ENCODE results near the gene MINDY4B. TPM values are rescaled to one million over a fixed set of nuclear protein-coding genes. Genes with fewer than 3 reads are reported as not detected.

Gene MINDY4B
- total RNA-seq, 4 donors from 2014 or later: not detected

DNA sequence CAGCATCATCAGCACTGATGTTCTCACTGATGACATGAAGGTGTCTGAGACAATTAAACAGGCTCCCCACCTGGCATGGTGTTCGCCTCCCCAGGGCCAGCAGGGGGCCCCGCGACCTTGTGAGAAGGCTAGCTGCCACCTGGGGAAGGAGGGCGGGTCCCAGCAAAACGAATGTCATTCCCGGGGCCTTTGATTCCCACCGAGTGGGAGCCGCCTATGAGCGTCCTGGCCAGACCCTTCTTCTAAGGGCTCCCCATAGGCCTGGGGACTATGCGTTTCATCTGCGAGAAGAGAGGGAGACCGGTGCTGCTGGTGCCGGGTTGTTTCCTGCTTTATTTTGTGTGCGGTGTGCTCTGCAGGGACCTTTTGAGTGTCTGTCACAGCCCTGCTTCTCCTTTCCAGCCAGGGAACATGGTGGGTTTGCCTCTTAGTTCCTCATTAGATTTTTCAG lies 20.5 kb upstream of the MINDY4B start:
- no peaks in the 10 kb centered on the region for H3K36me3 ChIP-seq
- no peaks in the 10 kb centered on the region for H3K9me3 ChIP-seq
- peak overlapping the region; percentile 12 for H3K4me3 ChIP-seq
- 23% methylated on average over 3 of the region's 14 CpGs for WGBS
- H3K27ac ChIP-seq: no peak overlapping the region
- TF ChIP-seq POLR2AphosphoS5 (IDR thresholded peaks at IDR 0.05): no peak
- TF ChIP-seq, protein P1, sequence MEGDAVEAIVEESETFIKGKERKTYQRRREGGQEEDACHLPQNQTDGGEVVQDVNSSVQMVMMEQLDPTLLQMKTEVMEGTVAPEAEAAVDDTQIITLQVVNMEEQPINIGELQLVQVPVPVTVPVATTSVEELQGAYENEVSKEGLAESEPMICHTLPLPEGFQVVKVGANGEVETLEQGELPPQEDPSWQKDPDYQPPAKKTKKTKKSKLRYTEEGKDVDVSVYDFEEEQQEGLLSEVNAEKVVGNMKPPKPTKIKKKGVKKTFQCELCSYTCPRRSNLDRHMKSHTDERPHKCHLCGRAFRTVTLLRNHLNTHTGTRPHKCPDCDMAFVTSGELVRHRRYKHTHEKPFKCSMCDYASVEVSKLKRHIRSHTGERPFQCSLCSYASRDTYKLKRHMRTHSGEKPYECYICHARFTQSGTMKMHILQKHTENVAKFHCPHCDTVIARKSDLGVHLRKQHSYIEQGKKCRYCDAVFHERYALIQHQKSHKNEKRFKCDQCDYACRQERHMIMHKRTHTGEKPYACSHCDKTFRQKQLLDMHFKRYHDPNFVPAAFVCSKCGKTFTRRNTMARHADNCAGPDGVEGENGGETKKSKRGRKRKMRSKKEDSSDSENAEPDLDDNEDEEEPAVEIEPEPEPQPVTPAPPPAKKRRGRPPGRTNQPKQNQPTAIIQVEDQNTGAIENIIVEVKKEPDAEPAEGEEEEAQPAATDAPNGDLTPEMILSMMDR (IDR thresholded peaks at IDR 0.05): peak in 1 of 2 donors; percentile 38
- no peaks in the 10 kb centered on the region for H3K27me3 ChIP-seq
- H3K4me1 ChIP-seq: peaks cover 3% of the 10 kb centered on the region
- no peak for DNase-seq (ENCODE audit: low spot score in 2 of 2)

DNA sequence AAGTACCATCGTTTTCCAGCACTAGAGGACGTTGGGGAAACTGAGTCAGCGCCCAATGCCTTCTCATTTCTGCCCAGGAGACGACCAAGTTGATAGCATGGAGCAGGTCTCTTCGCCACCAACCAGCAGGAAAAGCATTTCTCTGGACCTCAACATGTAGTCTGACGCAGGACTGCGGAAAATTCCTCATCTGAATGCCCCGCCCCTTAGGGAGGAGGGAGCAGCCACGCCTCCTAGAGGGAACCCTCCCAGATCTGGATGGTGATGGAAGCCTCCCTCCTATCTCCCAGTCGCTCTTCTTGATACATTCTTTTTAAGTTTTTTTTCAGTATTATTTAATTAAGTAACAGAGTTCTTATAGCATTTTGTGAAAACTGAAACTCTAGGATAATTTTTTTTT lies 17.4 kb upstream of the MINDY4B start:
- Histone ChIP-seq H3K4me1 (peaks cover 3% of the 10 kb centered on the region), H3K27me3 (peaks cover 4% of the 10 kb centered on the region), H3K9me3 (no peaks in the 10 kb centered on the region), H3K4me3 (no peak overlapping the region), H3K36me3 (no peaks in the 10 kb centered on the region), H3K27ac (no peak overlapping the region)
- 74% methylated on average over 10 of the region's 10 CpGs for WGBS
- no peak for DNase-seq (ENCODE audit: low spot score in 2 of 2)
- TF ChIP-seq POLR2A (IDR thresholded peaks at IDR 0.05): no peak
- no peak for TF ChIP-seq EP300 (IDR thresholded peaks at IDR 0.05)
- TF ChIP-seq POLR2AphosphoS5 (IDR thresholded peaks at IDR 0.05): no peak
- TF ChIP-seq, protein P1 (IDR thresholded peaks at IDR 0.05): no peak

GRCh38 chr3:150921209-150921608 lies 16.0 kb upstream of the MINDY4B start:
- Histone ChIP-seq H3K4me1 (peaks cover 3% of the 10 kb centered on the region), H3K27ac (no peak overlapping the region), H3K4me3 (no peak overlapping the region), H3K27me3 (peaks cover 4% of the 10 kb centered on the region), H3K36me3 (no peaks in the 10 kb centered on the region), H3K9me3 (no peaks in the 10 kb centered on the region)
- DNase-seq (ENCODE audit: low spot score in 2 of 2): no peak
- TF ChIP-seq POLR2A (IDR thresholded peaks at IDR 0.05) (no peak), EP300 (IDR thresholded peaks at IDR 0.05) (no peak), POLR2AphosphoS5 (IDR thresholded peaks at IDR 0.05) (no peak)
- TF ChIP-seq, protein P1 (IDR thresholded peaks at IDR 0.05): no peak
- 72% methylated on average over 4 of the region's 4 CpGs for WGBS

- Histone ChIP-seq H3K9me3 (no peaks in the 10 kb centered on the region), H3K27ac (no peak overlapping the region), H3K4me3 (no peak overlapping the region), H3K36me3 (no peaks in the 10 kb centered on the region), H3K4me1 (no peaks in the 10 kb centered on the region), H3K27me3 (peaks cover 4% of the 10 kb centered on the region)
- no peak for DNase-seq (ENCODE audit: low spot score in 2 of 2)
- WGBS: 70% methylated on average over 2 of the region's 2 CpGs
- TF ChIP-seq, protein P1 (IDR thresholded peaks at IDR 0.05): no peak
- TF ChIP-seq POLR2AphosphoS5 (IDR thresholded peaks at IDR 0.05) (no peak), POLR2A (IDR thresholded peaks at IDR 0.05) (no peak), EP300 (IDR thresholded peaks at IDR 0.05) (no peak)
Measured at GRCh38 chr3:150920236-150920635, 15.0 kb upstream of the MINDY4B start.

DNA sequence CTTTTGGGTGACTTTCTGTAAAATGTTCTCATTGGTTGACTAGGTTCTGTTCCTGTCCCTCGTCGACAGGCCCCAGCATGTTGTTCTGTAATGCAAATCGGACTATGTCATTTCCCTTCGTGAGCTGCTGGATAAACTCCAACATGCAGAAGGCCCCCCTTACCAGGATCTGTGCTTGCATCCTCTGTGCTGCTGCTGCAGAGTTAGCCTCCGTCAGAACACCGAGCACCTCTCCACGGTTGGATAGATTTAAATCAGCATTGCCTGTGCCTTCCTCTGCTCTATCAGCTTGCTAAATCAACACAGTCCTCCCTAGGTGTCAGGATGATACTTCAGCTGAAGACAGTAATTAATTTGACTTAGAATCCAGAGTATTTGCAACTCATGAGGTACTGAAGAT lies 12.7 kb upstream of the MINDY4B start:
- WGBS: 27% methylated on average over 7 of the region's 7 CpGs
- peaks cover 4% of the 10 kb centered on the region for H3K27me3 ChIP-seq
- peaks cover 3% of the 10 kb centered on the region for H3K4me1 ChIP-seq
- H3K9me3 ChIP-seq: no peaks in the 10 kb centered on the region
- no peak overlapping the region for H3K4me3 ChIP-seq
- DNase-seq (ENCODE audit: low spot score in 2 of 2): no peak
- TF ChIP-seq, protein P1 (IDR thresholded peaks at IDR 0.05): no peak
- TF ChIP-seq POLR2A (IDR thresholded peaks at IDR 0.05): no peak
- no peak for TF ChIP-seq EP300 (IDR thresholded peaks at IDR 0.05)
- TF ChIP-seq POLR2AphosphoS5 (IDR thresholded peaks at IDR 0.05): no peak
- H3K36me3 ChIP-seq: no peaks in the 10 kb centered on the region
- no peak overlapping the region for H3K27ac ChIP-seq

Measured in suprapubic skin (tissue), 4 donors.